Pancreas (tissue), 10 donors: ENCODE measurements around the gene PPM1H. TPM values are rescaled to one million over a fixed set of nuclear protein-coding genes. Genes with fewer than 3 reads are reported as not detected.

Source experiments
- ATAC-seq, 4 donors: fragments of 200-7000 bp; cut with Tn5 transposase; one replicate each; pipeline versions ENCODE4 v1.8.0 to v1.9.1; 2020; ENCODE audit warnings: mild to moderate bottlenecking in 4 of 4, moderate library complexity in 4 of 4
- DNase-seq, 6 donors: peaks; one replicate each; pipeline ENCODE4 v3.0.0-alpha.2; 2020
- FAIRE-seq: peaks from 2 replicates; lab custom pipeline; 2012; peaks lifted over from hg19 to GRCh38; lab: Jason Lieb, UNC
- H3K27ac ChIP-seq, 4 donors: fragments of 200-600 bp; sonication (generic); 1 replicate in 3 of 4; 2 replicates in 1 of 4; pipeline versions ENCODE4 v1.5.0 to v1.8.0; 2020
- H3K27me3 ChIP-seq, 4 donors: fragments of 200-600 bp; one replicate each; pipeline ENCODE4 v1.8.0; 2021
- H3K36me3 ChIP-seq, 3 donors: fragments of 200-600 bp; sonication (generic) in 1 of 3; one replicate each; pipeline versions ENCODE4 v1.5.0 to v1.8.0; 2020 to 2021
- H3K4me1 ChIP-seq, 3 donors: fragments of 200-600 bp; one replicate each; pipeline ENCODE4 v1.8.0; 2021
- H3K4me3 ChIP-seq, 4 donors: fragments of 200-600 bp; sonication (generic) in 2 of 4; one replicate each; pipeline versions ENCODE4 v1.5.0 to v1.8.0; 2020 to 2021
- H3K9me3 ChIP-seq, 4 donors: fragments of 200-600 bp; one replicate each; pipeline ENCODE4 v1.8.0; 2021
- CTCF ChIP-seq, 4 donors: fragments of 200-600 bp; sonication (generic) in 3 of 4; IDR thresholded peaks; one replicate each; pipeline versions ENCODE4 v1.5.0 to v1.8.0; 2021; ENCODE audit warnings: antibody characterized with exemption in 4 of 4
- WGBS, 2 donors: extraction: QIAGEN DNeasy Blood & Tissue Kit; methylation state at CpG; one replicate each; pipeline ENCODE4 v1.1.7; 2013; 5-methylcytosine and 5-hydroxymethylcytosine counted together
- intact Hi-C, 3 donors: fragments of 100-400 bp; cut with DNase I; formaldehyde crosslinking; loops; one replicate each; pipeline versions ENCODE4 v1.11.1 to v1.14.2; 2022
- polyA plus RNA-seq, 2 donors: library from polyadenylated mRNA; stranded (reverse); fragments of 200-250 nt; gene quantifications; one replicate each; pipeline ENCODE4 v1.2.3, GENCODE V29; 2013
- total RNA-seq, 6 donors: library from RNA; stranded (reverse); fragmentation: NEBNext Ultra II Directional in 4 of 6; extraction: Animal tissue kit (Norgen Biotek cat#: 25700) in 4 of 6; gene quantifications; one replicate each; pipeline versions ENCODE4 v1.2.1 to v1.2.4, GENCODE V29; 2021 to 2023
- donor health status: healthy with polysubstance abuse.
- donor health status: DM: no; HTN: no; CAD: no; lungs with moderate emphysema.
- donor health status: DM: no; HTN: no; CAD: no.
- donor health status: control.
- donor health status: control.
- donor health status: Bipolar disorder and iron deficiency.
- donor health status: DM: yes; HTN: yes; CAD: no.
- donor health status: DM: no; HTN: no; CAD: no.
- donor health status: DM: no; HTN: no; CAD: no.
- donor health status: DM: yes; HTN: yes; CAD: no.

Gene PPM1H
- total and polyA plus RNA-seq, 8 donors, result 1.7 to 12.9 (median 5.8) TPM

DNA sequence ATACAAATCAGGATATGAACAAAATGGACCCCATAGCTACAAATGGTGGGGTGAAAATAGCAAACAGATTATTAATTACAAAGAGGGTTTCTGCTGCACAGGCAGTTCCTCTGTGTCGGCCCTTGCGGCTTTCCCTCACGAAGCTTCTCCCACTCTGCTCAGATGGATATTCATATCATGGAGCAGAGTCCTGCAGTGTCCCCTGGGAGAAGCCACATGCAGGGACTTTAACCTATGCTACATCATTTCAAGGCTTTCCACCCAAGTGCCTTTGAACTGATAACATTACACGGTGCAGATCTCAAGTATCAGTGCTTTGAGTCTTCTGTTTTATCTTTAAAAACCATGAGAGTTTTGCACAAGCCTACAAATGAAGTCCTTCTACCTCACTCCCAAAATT is 229.1 kb downstream of the PPM1H start:
- H3K9me3 ChIP-seq, result no peaks in the 10 kb centered on the region
- H3K4me3 ChIP-seq, result no peak overlapping the region
- no peak overlapping the region for H3K27ac ChIP-seq
- WGBS, 2 donors, result 85% methylated on average over 4 of the region's 4 CpGs
- DNase-seq, result no peak
- H3K36me3 ChIP-seq, result no peaks in the 10 kb centered on the region
- H3K4me1 ChIP-seq, result no peaks in the 10 kb centered on the region
- no peaks in the 10 kb centered on the region for H3K27me3 ChIP-seq
- no peak for ATAC-seq
- TF ChIP-seq CTCF (IDR thresholded peaks at IDR 0.05), result no peak
- no peak for FAIRE-seq
- intact Hi-C loops, result no loop called here

- Histone ChIP-seq H3K4me3 (no peak overlapping the region), H3K4me1 (no peaks in the 10 kb centered on the region), H3K27ac (peak overlapping the region in 1 of 4 donors; percentile 22), H3K36me3 (no peaks in the 10 kb centered on the region), H3K27me3 (no peaks in the 10 kb centered on the region), H3K9me3 (no peaks in the 10 kb centered on the region)
- TF ChIP-seq CTCF (IDR thresholded peaks at IDR 0.05), result no peak
- DNase-seq, result no peak
- FAIRE-seq, result no peak
- intact Hi-C loops, result no loop called here
- peak in 2 of 4 donors; percentile 20 to 43 for ATAC-seq
- 81 to 82% methylated on average over 4 of the region's 4 CpGs for WGBS, 2 donors
Observed at GRCh38 chr12:62703011-62703380, 232.0 kb downstream of the PPM1H start.

- no peak for ATAC-seq
- no peaks in the 10 kb centered on the region for H3K27me3 ChIP-seq
- intact Hi-C loops, result no loop called here
- whole genome bisulfite sequencing, 2 donors, result 93% methylated on average over 5 of the region's 5 CpGs
- no peak overlapping the region for H3K27ac ChIP-seq
- H3K4me3 ChIP-seq, result no peak overlapping the region
- FAIRE-seq, result no peak
- TF ChIP-seq CTCF (IDR thresholded peaks at IDR 0.05), result no peak
- no peaks in the 10 kb centered on the region for H3K4me1 ChIP-seq
- no peak for DNase-seq
- H3K9me3 ChIP-seq, result no peaks in the 10 kb centered on the region
- no peaks in the 10 kb centered on the region for H3K36me3 ChIP-seq
Observed at GRCh38 chr12:62701492-62701891, 233.5 kb downstream of the PPM1H start.

DNA sequence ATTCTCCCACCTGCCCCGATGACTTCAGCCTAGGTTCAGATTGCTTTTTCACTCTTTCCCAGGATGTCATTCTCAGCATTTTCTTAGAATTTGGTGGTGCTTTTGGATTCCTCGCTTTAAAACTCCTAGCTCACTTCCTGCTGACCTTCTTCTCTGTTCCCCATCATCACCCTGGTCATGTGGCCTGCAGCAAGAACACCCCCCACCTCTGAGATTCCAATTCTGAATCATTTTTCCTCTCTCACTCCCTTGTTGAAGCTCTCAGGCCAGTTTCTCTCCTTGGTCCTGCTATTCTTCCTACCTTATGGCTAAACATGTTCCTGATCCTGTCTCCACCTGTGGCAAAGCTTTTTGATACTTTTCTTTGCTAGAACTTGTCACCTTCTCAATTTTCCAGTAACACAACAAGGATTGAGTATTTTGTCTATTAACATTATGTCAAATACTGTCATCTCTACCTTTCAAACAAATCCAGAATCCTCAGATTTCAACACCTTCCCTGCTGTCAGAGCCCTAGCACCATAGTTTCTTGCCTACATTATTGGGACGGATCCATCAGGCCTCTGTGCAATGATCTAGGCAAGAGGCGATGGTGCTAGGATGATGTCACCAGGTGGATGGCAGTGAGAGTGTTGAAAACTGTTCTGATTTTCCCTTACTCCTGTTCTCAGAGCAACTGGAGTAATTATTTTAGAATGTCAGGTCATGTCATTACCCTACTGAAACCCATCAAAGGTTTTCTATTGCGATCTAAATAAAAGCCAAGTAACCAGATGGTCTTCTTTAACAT is 234.7 kb downstream of the PPM1H start:
- ATAC-seq, result no peak
- WGBS, 2 donors, result 94 to 97% methylated on average over 5 of the region's 5 CpGs
- no peaks in the 10 kb centered on the region for H3K4me1 ChIP-seq

More for the DNA sequence above, 234.7 kb downstream of the PPM1H start:
- Histone ChIP-seq H3K27ac (no peak overlapping the region), H3K27me3 (no peaks in the 10 kb centered on the region), H3K9me3 (no peaks in the 10 kb centered on the region), H3K4me3 (no peak overlapping the region), H3K36me3 (no peaks in the 10 kb centered on the region)
- intact Hi-C loops, result no loop called here
- DNase-seq (no peak), FAIRE-seq (no peak)
- TF ChIP-seq CTCF (IDR thresholded peaks at IDR 0.05), result no peak
